Suprapubic skin (tissue), 4 donors: ENCODE data around the gene FILIP1L.

ENCODE experiments used
- EP300 ChIP-seq: sonication (generic); formaldehyde crosslinking; IDR thresholded peaks from one replicate; pipeline ENCODE4 v1.6.1; 2017; ENCODE audit warnings: antibody characterized with exemption
- POLR2A ChIP-seq, 2 donors: fragments of 450-650 bp; IDR thresholded peaks; one replicate each; pipeline ENCODE4 v1.6.1; 2017; ENCODE audit warnings: antibody characterized with exemption in 2 of 2, mild to moderate bottlenecking in 2 of 2, moderate library complexity in 2 of 2
- POLR2AphosphoS5 ChIP-seq, 3 donors: sonication (generic); formaldehyde crosslinking; IDR thresholded peaks; one replicate each; pipeline ENCODE4 v1.6.1; 2017; ENCODE audit warnings: antibody characterized with exemption in 3 of 3
- TF ChIP-seq, protein P1 (sequence below), 2 donors: fragments of 200-600 bp in 1 of 2; fragments of 450-650 bp in 1 of 2; sonication (generic) in 1 of 2; IDR thresholded peaks; one replicate each; pipeline ENCODE4 v1.5.1; 2016 to 2019; ENCODE audit warnings: antibody characterized with exemption in 2 of 2, mild to moderate bottlenecking in 1 of 2, moderate library complexity in 1 of 2

GRCh38 chr3:99929745-99930139, 184.6 kb downstream of the FILIP1L start:
- TF ChIP-seq, protein P1, sequence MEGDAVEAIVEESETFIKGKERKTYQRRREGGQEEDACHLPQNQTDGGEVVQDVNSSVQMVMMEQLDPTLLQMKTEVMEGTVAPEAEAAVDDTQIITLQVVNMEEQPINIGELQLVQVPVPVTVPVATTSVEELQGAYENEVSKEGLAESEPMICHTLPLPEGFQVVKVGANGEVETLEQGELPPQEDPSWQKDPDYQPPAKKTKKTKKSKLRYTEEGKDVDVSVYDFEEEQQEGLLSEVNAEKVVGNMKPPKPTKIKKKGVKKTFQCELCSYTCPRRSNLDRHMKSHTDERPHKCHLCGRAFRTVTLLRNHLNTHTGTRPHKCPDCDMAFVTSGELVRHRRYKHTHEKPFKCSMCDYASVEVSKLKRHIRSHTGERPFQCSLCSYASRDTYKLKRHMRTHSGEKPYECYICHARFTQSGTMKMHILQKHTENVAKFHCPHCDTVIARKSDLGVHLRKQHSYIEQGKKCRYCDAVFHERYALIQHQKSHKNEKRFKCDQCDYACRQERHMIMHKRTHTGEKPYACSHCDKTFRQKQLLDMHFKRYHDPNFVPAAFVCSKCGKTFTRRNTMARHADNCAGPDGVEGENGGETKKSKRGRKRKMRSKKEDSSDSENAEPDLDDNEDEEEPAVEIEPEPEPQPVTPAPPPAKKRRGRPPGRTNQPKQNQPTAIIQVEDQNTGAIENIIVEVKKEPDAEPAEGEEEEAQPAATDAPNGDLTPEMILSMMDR (IDR thresholded peaks at IDR 0.05): no peak
- peak in 1 of 3 donors; percentile 11 for TF ChIP-seq POLR2AphosphoS5 (IDR thresholded peaks at IDR 0.05)
- no peak for TF ChIP-seq EP300
- no peak for TF ChIP-seq POLR2A (IDR thresholded peaks at IDR 0.05)
